Measurements from ENCODE around the gene POLDIP3. TPM values are rescaled to one million over a fixed set of nuclear protein-coding genes. Genes with fewer than 3 reads are reported as not detected.
"Not testable (repeated sequence)": the region's sequence is repeated elsewhere in the genome, so short reads cannot be mapped to it uniquely, and the experiment has no call there.

The POLDIP3 gene
- total RNA-seq, 2 donors from 2014 or later, result 20.2 to 29.5 TPM

GRCh38 chr22:42584364-42584940 lies 30.2 kb downstream of the POLDIP3 start:
- no peaks in the 10 kb centered on the region for H3K9me3 ChIP-seq
- no peak for DNase-seq (ENCODE audit: low spot score)
- H3K36me3 ChIP-seq, result peaks cover 62% of the 10 kb centered on the region
- no peak for TF ChIP-seq CTCF (IDR thresholded peaks at IDR 0.05)
- no peak overlapping the region for H3K27ac ChIP-seq
- H3K27me3 ChIP-seq, result no peaks in the 10 kb centered on the region
- H3K4me3 ChIP-seq, result no peak overlapping the region
- H3K4me1 ChIP-seq, result peaks cover 0 to 5% of the 10 kb centered on the region in 2 donors

GRCh38 chr22:42582987-42583386 lies 31.7 kb downstream of the POLDIP3 start:
- Histone ChIP-seq H3K27ac (no peak overlapping the region), H3K36me3 (peaks cover 60% of the 10 kb centered on the region), H3K9me3 (no peaks in the 10 kb centered on the region), H3K27me3 (no peaks in the 10 kb centered on the region), H3K4me1 (peaks cover 0 to 5% of the 10 kb centered on the region in 2 donors), H3K4me3 (no peak overlapping the region)
- no peak for DNase-seq (ENCODE audit: low spot score)
- TF ChIP-seq CTCF (IDR thresholded peaks at IDR 0.05), result no peak

GRCh38 chr22:42581762-42582716 lies 32.6 kb downstream of the POLDIP3 start:
- peaks cover 0 to 5% of the 10 kb centered on the region in 2 donors for H3K4me1 ChIP-seq
- no peaks in the 10 kb centered on the region for H3K9me3 ChIP-seq
- peak overlapping the region; percentile 73 to 88 for H3K4me3 ChIP-seq
- DNase-seq (ENCODE audit: low spot score), result peak; percentile 77
- no peak for TF ChIP-seq CTCF (IDR thresholded peaks at IDR 0.05)
- no peaks in the 10 kb centered on the region for H3K27me3 ChIP-seq
- H3K27ac ChIP-seq, result peak overlapping the region; percentile 2 to 79
- peaks cover 59% of the 10 kb centered on the region for H3K36me3 ChIP-seq

GRCh38 chr22:42581194-42581761 lies 33.4 kb downstream of the POLDIP3 start:
- H3K4me3 ChIP-seq, result peak overlapping the region; percentile 73 to 88
- DNase-seq (ENCODE audit: low spot score); H3K9me3 ChIP-seq; H3K27me3 ChIP-seq; H3K4me1 ChIP-seq: not testable (repeated sequence)
- H3K27ac ChIP-seq, result peak overlapping the region; percentile 2 to 79
- peaks cover 53% of the 10 kb centered on the region for H3K36me3 ChIP-seq

GRCh38 chr22:42580040-42580439 lies 34.6 kb downstream of the POLDIP3 start:
- peaks cover 41% of the 10 kb centered on the region for H3K36me3 ChIP-seq
- not testable (repeated sequence) for DNase-seq (ENCODE audit: low spot score); H3K27me3 ChIP-seq; H3K4me3 ChIP-seq; H3K27ac ChIP-seq; H3K4me1 ChIP-seq; H3K9me3 ChIP-seq

- Histone ChIP-seq H3K27ac (no peak overlapping the region), H3K4me1 (peaks cover 0 to 5% of the 10 kb centered on the region in 2 donors), H3K36me3 (peaks cover 29% of the 10 kb centered on the region), H3K27me3 (no peaks in the 10 kb centered on the region), H3K4me3 (no peak overlapping the region), H3K9me3 (no peaks in the 10 kb centered on the region)
- no peak for TF ChIP-seq CTCF (IDR thresholded peaks at IDR 0.05)
- DNase-seq (ENCODE audit: low spot score), result no peak
Observed at GRCh38 chr22:42577623-42578240, 37.0 kb downstream of the POLDIP3 start.

- not testable (repeated sequence) for H3K4me1 ChIP-seq; H3K27me3 ChIP-seq; DNase-seq (ENCODE audit: low spot score); H3K27ac ChIP-seq; H3K4me3 ChIP-seq; H3K9me3 ChIP-seq
- H3K36me3 ChIP-seq, result peaks cover 32% of the 10 kb centered on the region
Observed at GRCh38 chr22:42577141-42577540, 37.5 kb downstream of the POLDIP3 start.

- not testable (repeated sequence) for DNase-seq (ENCODE audit: low spot score); H3K27ac ChIP-seq; H3K4me3 ChIP-seq; H3K9me3 ChIP-seq; H3K4me1 ChIP-seq; H3K27me3 ChIP-seq
- peaks cover 32% of the 10 kb centered on the region for H3K36me3 ChIP-seq
Observed at GRCh38 chr22:42575996-42576574, 38.6 kb downstream of the POLDIP3 start.

- not testable (repeated sequence) for H3K9me3 ChIP-seq; H3K4me3 ChIP-seq; H3K4me1 ChIP-seq; H3K27me3 ChIP-seq; DNase-seq (ENCODE audit: low spot score)
- H3K36me3 ChIP-seq, result peaks cover 32% of the 10 kb centered on the region
- H3K27ac ChIP-seq, result peak overlapping the region in 1 of 2 donors; percentile 2
Observed at GRCh38 chr22:42574468-42574867, 40.2 kb downstream of the POLDIP3 start.

Measured in right atrium auricular region (tissue), 2 donors.